Suprapubic skin (tissue), 3 donors: ENCODE data around the gene PDIA6.

Source experiments
- CTCF ChIP-seq, 2 donors: fragments of 200-600 bp in 1 of 2; fragments of 450-650 bp in 1 of 2; sonication (generic) in 1 of 2; IDR thresholded peaks; one replicate each; pipeline ENCODE4 v1.5.1; 2016 to 2019; ENCODE audit warnings: antibody characterized with exemption in 2 of 2, mild to moderate bottlenecking in 1 of 2, moderate library complexity in 1 of 2
- POLR2A ChIP-seq, 2 donors: fragments of 450-650 bp; IDR thresholded peaks; one replicate each; pipeline ENCODE4 v1.6.1; 2017; ENCODE audit warnings: antibody characterized with exemption in 2 of 2, mild to moderate bottlenecking in 2 of 2, moderate library complexity in 2 of 2

GRCh38 chr2:10838734-10839133 lies 26.1 kb upstream of the PDIA6 start:
- no peak for TF ChIP-seq CTCF (IDR thresholded peaks at IDR 0.05)
- no peak for TF ChIP-seq POLR2A (IDR thresholded peaks at IDR 0.05)
